Lower lobe of right lung (tissue), 2 donors: ENCODE results near the gene SCGB1C1. TPM values are rescaled to one million over a fixed set of nuclear protein-coding genes. Genes with fewer than 3 reads are reported as not detected.
A peak's percentile ranks its signal among the peaks of the same experiment; 100 is the strongest.

Source experiments
- ATAC-seq, 2 donors: fragments of 200-7000 bp; cut with Tn5 transposase; one replicate each; pipeline ENCODE4 v1.9.1; 2020 to 2022; ENCODE audit warnings: mild to moderate bottlenecking in 2 of 2, moderate library complexity in 2 of 2
- DNase-seq: peaks from one replicate; pipeline ENCODE4 v3.0.0-alpha.2; 2020
- H3K27ac ChIP-seq: fragments of 200-600 bp; one replicate; pipeline ENCODE4 v1.8.0; 2022
- H3K27me3 ChIP-seq: fragments of 200-600 bp; one replicate; pipeline ENCODE4 v1.8.0; 2022; ENCODE audit warnings: low read depth
- H3K36me3 ChIP-seq: fragments of 200-600 bp; one replicate; pipeline ENCODE4 v1.8.0; 2022; ENCODE audit warnings: mild to moderate bottlenecking
- H3K4me1 ChIP-seq: fragments of 200-600 bp; one replicate; pipeline ENCODE4 v1.8.0; 2022
- H3K4me3 ChIP-seq: fragments of 200-600 bp; one replicate; pipeline ENCODE4 v1.8.0; 2022; ENCODE audit warnings: mild to moderate bottlenecking
- H3K9me3 ChIP-seq: fragments of 200-600 bp; one replicate; pipeline ENCODE4 v1.8.0; 2022
- CTCF ChIP-seq: fragments of 200-600 bp; IDR thresholded peaks from one replicate; pipeline ENCODE4 v1.8.0; 2022; ENCODE audit warnings: antibody characterized with exemption, mild to moderate bottlenecking
- intact Hi-C: fragments of 100-400 bp; cut with DNase I; formaldehyde crosslinking; loops from one replicate; pipeline ENCODE4 v1.11.0; 2022
- total RNA-seq: library from RNA; stranded (reverse); fragmentation: NEBNext Ultra II Directional; extraction: Animal tissue kit (Norgen Biotek cat#: 25700); gene quantifications from one replicate; pipeline ENCODE4 v1.2.1, GENCODE V29; 2021
- donor health status: DM: no; HTN: yes; CAD: no; lungs with severe emphysema.

Gene SCGB1C1
- total RNA-seq, 1 donor from 2014 or later = not detected

GRCh38 chr11:204587-205109, 11.8 kb downstream of the SCGB1C1 start:
- Histone ChIP-seq H3K4me3 (no peak overlapping the region), H3K36me3 (peaks cover 49% of the 10 kb centered on the region), H3K4me1 (peaks cover 42% of the 10 kb centered on the region), H3K9me3 (no peaks in the 10 kb centered on the region), H3K27me3 (no peaks in the 10 kb centered on the region), H3K27ac (no peak overlapping the region)
- no peak for TF ChIP-seq CTCF
- intact Hi-C loops = no loop called here
- no peak for ATAC-seq
- no peak for DNase-seq

- Histone ChIP-seq H3K4me3 (peak overlapping the region; percentile 74), H3K27me3 (no peaks in the 10 kb centered on the region), H3K9me3 (no peaks in the 10 kb centered on the region), H3K4me1 (peaks cover 50% of the 10 kb centered on the region), H3K36me3 (peaks cover 57% of the 10 kb centered on the region), H3K27ac (no peak overlapping the region)
- no peak for TF ChIP-seq CTCF
- DNase-seq (peak; percentile 43), ATAC-seq (no peak)
- intact Hi-C loops = no loop called here
These were observed 12.5 kb downstream of the SCGB1C1 start for GRCh38 chr11:205221-206001.

- Histone ChIP-seq H3K9me3 (no peaks in the 10 kb centered on the region), H3K27me3 (no peaks in the 10 kb centered on the region), H3K4me3 (peak overlapping the region; percentile 74), H3K4me1 (peaks cover 55% of the 10 kb centered on the region), H3K36me3 (peaks cover 58% of the 10 kb centered on the region), H3K27ac (peak overlapping the region; percentile 99)
- ATAC-seq (no peak), DNase-seq (peak; percentile 34)
- intact Hi-C loops = no loop called here
- TF ChIP-seq CTCF = no peak
These were observed 13.1 kb downstream of the SCGB1C1 start for GRCh38 chr11:206002-206384.

- intact Hi-C loops = no loop called here
- no peak for TF ChIP-seq CTCF
- Histone ChIP-seq H3K36me3 (peaks cover 58% of the 10 kb centered on the region), H3K4me3 (peak overlapping the region; percentile 74), H3K4me1 (peaks cover 56% of the 10 kb centered on the region), H3K27me3 (no peaks in the 10 kb centered on the region), H3K9me3 (no peaks in the 10 kb centered on the region), H3K27ac (peak overlapping the region; percentile 99)
- peak; percentile 29 to 42 for ATAC-seq
- DNase-seq = peak; percentile 55
These were observed 13.8 kb downstream of the SCGB1C1 start for GRCh38 chr11:206526-207207.

- ATAC-seq (peak; percentile 93 to 95), DNase-seq (peak; percentile 98)
- TF ChIP-seq CTCF = no peak
- Histone ChIP-seq H3K9me3 (no peaks in the 10 kb centered on the region), H3K27ac (peak within 1 kb of the TSS; percentile 99), H3K27me3 (no peaks in the 10 kb centered on the region), H3K36me3 (peaks cover 63% of the 10 kb centered on the region), H3K4me1 (peaks cover 49% of the 10 kb centered on the region), H3K4me3 (peak within 1 kb of the TSS; percentile 74)
- intact Hi-C loops = no loop called here
These were observed 14.5 kb downstream of the SCGB1C1 start, which contains the start of the genes BET1L and RIC8A for GRCh38 chr11:207208-207862. TSS of gene BET1L (minus strand) at chr11:207399. CDS start at chr11:207321, 78 bp downstream. TSS of gene RIC8A (plus strand) at chr11:207708. CDS start at chr11:208855, 1,147 bp downstream.
